ENCODE results near the gene ZNF205. TPM values are rescaled to one million over a fixed set of nuclear protein-coding genes. Genes with fewer than 3 reads are reported as not detected.

The ZNF205 gene
- total and polyA plus RNA-seq, 2 of the 13 experiments (the other 11 are each of a cell fraction or from before 2014, with no cell fraction given), result 5.8 to 10.2 TPM

DNA sequence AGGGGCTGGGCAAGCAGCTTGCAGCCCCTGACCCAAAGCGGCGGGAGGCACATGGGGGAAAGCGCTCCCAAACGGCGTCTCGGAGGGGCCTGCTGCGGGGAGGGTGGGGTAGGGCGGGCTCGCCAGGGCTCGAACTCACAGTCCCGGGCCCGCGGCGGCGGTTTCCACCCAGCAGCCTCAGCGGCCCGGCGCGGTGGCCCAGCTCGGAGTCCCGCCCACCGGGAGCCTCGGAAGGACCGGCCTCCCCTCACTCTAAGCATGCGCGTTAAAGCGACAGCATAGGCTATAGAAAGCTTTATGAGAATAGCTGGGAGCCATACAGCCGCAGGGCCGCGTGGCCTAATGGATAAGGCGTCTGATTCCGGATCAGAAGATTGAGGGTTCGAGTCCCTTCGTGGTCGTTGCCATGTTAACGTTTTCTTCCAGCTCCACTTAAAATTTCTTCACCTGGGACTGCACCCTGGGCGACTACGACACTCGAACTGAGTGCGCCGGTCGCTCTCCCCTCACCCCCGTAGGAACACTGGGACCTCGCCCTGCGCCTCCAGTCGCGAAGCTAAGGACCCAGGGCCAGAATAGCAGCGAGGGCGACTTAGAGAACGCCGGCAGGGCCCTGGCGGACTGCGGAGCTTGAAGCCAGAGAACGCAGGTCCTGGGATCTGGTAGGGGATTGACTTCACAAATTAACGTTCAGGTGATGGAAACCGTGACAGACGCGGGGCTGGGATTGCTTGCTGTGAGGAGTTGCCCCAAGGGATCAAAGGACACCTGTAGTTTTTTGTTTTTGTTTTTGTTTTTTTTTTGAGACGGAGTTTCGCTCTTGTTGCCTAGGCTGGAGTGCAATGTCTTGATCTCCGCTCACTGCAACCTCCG lies 38.2 kb downstream of the ZNF205 start (continued):
- TF ChIP-seq, protein P1, sequence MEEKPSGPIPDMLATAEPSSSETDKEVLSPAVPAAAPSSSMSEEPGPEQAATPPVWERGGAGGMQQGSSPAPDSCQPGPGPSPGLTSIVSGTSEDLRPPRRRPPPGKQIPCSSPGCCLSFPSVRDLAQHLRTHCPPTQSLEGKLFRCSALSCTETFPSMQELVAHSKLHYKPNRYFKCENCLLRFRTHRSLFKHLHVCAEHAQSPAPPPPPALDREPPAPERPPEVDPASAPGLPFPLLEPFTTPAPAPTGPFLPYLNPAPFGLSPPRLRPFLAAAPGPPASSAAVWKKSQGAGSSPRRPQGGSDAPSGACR (CRISPR knock-in tag; IDR thresholded peaks at IDR 0.05), result peak; percentile 67; the same call in 1 of the 2 replicates
- TF ChIP-seq ZNF33A (CRISPR knock-in tag; IDR thresholded peaks at IDR 0.05; ENCODE audit: borderline replicate concordance) (peak; percentile 52; the same call in 1 of the 2 replicates), HDAC1 (CRISPR knock-in tag; IDR thresholded peaks at IDR 0.05) (peak; percentile 74), ARHGAP35 (CRISPR knock-in tag; IDR thresholded peaks at IDR 0.05; ENCODE audit: borderline replicate concordance) (0 out of 2 replicates have a peak, but pooled peaks have one; percentile 24), YEATS4 (CRISPR knock-in tag; IDR thresholded peaks at IDR 0.05; ENCODE audit: borderline replicate concordance) (no peak; the same call in 1 of the 2 replicates), KLF11 (CRISPR knock-in tag; IDR thresholded peaks at IDR 0.05) (peak; percentile 79; the same call in 1 of the 2 replicates), SOX6 (IDR thresholded peaks at IDR 0.05) (no peak), SOX6 (CRISPR knock-in tag; IDR thresholded peaks at IDR 0.05) (peak; percentile 79), ATM (IDR thresholded peaks at IDR 0.05; ENCODE audit: borderline replicate concordance) (no peak), IRX3 (CRISPR knock-in tag; IDR thresholded peaks at IDR 0.05; ENCODE audit: borderline replicate concordance, low read depth) (no peak), ZNF776 (CRISPR knock-in tag; IDR thresholded peaks at IDR 0.05) (no peak), BCL6 (CRISPR knock-in tag; IDR thresholded peaks at IDR 0.05) (peak; percentile 99), ZNF674 (CRISPR knock-in tag; IDR thresholded peaks at IDR 0.05; ENCODE audit: low read depth) (peak; percentile 64; the same call in 1 of the 2 replicates), ZNF552 (CRISPR knock-in tag; IDR thresholded peaks at IDR 0.05; ENCODE audit: borderline replicate concordance) (peak; percentile 91; the same call in 1 of the 2 replicates), HMG20A (CRISPR knock-in tag; IDR thresholded peaks at IDR 0.05; ENCODE audit: borderline replicate concordance) (peak; percentile 62; the same call in 1 of the 2 replicates), ZNF670 (CRISPR knock-in tag; IDR thresholded peaks at IDR 0.05; ENCODE audit: borderline replicate concordance) (peak; percentile 93), ZNF501 (CRISPR knock-in tag; IDR thresholded peaks at IDR 0.05) (peak; percentile 59)
- TF ChIP-seq, protein P2, sequence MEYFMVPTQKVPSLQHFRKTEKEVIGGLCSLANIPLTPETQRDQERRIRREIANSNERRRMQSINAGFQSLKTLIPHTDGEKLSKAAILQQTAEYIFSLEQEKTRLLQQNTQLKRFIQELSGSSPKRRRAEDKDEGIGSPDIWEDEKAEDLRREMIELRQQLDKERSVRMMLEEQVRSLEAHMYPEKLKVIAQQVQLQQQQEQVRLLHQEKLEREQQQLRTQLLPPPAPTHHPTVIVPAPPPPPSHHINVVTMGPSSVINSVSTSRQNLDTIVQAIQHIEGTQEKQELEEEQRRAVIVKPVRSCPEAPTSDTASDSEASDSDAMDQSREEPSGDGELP (IDR thresholded peaks at IDR 0.05; ENCODE audit: borderline replicate concordance, low read depth), result peak; percentile 57; the same call in 1 of the 2 replicates
- TF ChIP-seq, protein P3, sequence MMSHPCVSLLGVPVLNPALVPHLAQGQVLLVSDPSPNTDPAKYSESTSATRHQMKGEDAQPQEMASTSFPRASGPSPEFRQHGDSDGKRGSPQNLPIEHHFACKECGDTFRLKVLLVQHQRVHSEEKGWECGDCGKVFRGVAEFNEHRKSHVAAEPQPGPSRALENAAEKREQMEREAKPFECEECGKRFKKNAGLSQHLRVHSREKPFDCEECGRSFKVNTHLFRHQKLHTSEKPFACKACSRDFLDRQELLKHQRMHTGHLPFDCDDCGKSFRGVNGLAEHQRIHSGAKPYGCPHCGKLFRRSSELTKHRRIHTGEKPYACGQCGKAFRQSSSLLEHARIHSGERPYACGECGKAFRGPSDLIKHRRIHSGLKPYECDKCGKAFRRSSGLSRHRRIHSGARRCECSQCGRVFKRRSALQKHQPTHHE (CRISPR knock-in tag; IDR thresholded peaks at IDR 0.05; ENCODE audit: borderline replicate concordance), result peak; percentile 87; the same call in 1 of the 2 replicates
- TF ChIP-seq, protein P4, sequence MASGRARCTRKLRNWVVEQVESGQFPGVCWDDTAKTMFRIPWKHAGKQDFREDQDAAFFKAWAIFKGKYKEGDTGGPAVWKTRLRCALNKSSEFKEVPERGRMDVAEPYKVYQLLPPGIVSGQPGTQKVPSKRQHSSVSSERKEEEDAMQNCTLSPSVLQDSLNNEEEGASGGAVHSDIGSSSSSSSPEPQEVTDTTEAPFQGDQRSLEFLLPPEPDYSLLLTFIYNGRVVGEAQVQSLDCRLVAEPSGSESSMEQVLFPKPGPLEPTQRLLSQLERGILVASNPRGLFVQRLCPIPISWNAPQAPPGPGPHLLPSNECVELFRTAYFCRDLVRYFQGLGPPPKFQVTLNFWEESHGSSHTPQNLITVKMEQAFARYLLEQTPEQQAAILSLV (CRISPR knock-in tag; IDR thresholded peaks at IDR 0.05; ENCODE audit: borderline replicate concordance), result peak; percentile 90; the same call in 1 of the 2 replicates
- TF ChIP-seq, protein P5, sequence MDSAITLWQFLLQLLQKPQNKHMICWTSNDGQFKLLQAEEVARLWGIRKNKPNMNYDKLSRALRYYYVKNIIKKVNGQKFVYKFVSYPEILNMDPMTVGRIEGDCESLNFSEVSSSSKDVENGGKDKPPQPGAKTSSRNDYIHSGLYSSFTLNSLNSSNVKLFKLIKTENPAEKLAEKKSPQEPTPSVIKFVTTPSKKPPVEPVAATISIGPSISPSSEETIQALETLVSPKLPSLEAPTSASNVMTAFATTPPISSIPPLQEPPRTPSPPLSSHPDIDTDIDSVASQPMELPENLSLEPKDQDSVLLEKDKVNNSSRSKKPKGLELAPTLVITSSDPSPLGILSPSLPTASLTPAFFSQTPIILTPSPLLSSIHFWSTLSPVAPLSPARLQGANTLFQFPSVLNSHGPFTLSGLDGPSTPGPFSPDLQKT (CRISPR knock-in tag; IDR thresholded peaks at IDR 0.05; ENCODE audit: borderline replicate concordance), result no peak
- TF ChIP-seq, protein P6, sequence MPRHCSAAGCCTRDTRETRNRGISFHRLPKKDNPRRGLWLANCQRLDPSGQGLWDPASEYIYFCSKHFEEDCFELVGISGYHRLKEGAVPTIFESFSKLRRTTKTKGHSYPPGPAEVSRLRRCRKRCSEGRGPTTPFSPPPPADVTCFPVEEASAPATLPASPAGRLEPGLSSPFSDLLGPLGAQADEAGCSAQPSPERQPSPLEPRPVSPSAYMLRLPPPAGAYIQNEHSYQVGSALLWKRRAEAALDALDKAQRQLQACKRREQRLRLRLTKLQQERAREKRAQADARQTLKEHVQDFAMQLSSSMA (CRISPR knock-in tag; IDR thresholded peaks at IDR 0.05), result 0 out of 2 replicates have a peak, but pooled peaks have one; percentile 56

Data from HepG2 (cell line).